Stimulated activated CD4-positive, alpha-beta T cell treated with anti-CD3 and anti-CD28 coated beads, Interleukin-1b, Interleukin-23, amount 100 ng/mL, for 1 hour (primary cell): ENCODE measurements around the gene RFPL3.
"Not testable (repeated sequence)": the region's sequence is repeated elsewhere in the genome, so short reads cannot be mapped to it uniquely, and the experiment has no call there.

Source experiments
- DNase-seq, 2 donors: peaks; one replicate each; pipeline ENCODE4 v3.0.0-alpha.2; 2020; ENCODE audit warnings: low read depth in 2 of 2

Gene RFPL3

DNA sequence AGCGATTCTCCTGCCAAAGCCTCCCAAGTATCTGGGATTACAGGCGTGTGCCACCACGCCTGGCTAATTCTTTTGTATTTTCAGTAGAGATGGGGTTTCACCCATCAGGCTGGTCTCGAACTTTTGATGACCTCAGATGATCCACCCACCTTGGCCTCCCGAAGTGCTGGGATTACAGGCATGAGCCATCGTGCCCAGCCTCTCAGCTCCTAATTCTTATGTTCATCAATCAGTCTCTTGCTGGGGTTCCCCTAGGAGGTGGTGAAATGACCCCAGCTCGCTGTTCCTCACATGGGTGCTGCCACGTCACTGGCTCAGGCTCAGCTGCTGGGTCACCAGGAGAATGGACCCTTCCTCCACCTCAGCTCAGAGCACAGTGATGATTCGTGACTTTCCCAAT is at the start of gene RFPL3:
Gene RFPL3, plus strand, starts transcription at position 301 of the 400 bp plus-strand sequence. CDS start 205 bp downstream, outside the sequence.
- DNase-seq: not testable (repeated sequence)

DNA sequence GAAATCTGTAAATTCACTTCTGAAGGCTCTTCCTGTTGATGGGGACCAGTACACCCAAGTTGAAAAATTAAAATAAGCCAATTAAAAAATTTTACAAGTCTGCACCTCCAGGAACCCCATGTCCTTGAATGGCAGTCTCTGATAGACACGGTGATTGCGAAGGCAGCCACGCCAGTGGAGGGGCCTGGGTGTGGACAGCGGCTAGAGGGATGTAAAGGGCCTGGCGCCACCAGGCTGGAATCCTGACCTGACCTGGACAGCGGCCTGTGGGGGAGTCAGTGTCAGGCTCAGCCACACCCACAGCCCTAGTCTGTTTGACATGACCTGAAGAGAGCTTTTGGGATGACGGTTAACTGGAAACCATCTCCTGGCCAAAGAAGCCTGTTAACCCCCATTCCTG is 49.5 kb upstream of the RFPL3 start:
- DNase-seq: no peak

DNA sequence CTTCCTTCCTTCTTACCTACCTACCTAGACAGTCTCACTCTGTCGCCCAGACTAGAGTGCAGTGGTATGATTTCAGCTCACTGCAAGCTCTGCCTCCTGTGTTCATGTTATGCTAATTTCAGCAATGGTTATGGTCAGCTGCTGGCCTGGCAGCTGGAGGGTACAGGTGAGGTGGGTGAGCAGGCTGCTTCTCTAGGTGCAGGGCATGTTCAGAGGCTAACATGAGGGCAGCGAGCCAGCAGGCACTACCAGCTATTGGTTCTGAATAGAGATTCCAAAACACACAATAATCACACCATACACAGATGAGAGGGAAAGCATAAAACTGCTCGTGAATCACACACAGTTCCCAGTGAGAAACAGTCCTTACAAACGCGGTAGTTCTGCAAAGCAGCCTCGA is 48.7 kb upstream of the RFPL3 start:
- DNase-seq: no peak

DNA sequence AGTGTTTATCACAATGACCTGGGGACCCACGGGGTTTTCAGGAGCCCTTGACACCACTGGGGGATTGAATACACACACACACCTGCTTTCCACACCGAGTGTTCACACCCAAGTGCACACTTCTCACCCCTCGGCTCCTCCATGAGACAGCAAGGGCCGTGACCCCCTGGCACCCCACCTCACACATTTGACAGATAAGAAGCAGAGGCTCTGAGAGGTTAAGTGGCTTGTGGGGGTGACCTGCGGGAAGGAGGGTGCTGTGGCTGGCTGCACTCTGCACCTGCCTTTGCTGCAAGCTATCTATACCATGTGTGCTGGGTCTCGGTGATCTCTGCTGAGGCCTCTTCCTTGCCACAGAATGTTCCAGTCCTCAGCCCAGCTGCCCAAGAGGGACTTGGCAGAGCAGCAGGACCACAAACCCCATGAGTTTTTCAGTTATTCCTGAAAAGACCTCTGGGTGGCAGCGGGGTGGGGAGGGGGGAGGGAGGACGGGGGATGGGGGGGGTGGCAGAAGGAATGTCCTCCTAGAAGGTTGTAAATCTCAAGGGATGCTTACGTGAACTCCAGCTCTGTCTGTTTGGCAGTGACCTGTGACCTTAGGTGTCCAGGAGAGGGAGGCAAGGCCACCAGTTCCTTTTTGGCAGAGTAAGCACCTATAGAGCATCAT is 47.9 kb upstream of the RFPL3 start:
- no peak for DNase-seq

DNA sequence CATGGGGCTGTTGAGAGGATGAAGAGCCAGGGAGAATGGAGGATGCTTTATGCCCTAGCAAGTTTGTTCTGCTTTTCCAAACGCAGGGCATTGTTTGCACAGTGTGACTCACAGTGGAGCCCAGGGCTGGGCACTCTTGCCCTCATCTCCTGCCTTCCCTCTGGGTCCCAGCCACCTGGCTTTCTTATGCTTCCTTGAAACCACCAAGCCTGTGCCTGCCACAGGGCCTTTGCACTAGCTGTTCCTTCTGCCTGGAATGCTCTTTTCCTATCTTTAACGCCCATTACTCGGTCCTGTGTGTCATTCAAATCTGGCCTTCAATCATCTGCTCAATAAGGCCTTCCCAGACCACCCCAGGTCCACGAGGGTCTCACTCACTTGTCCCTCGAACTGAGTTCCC is 46.9 kb upstream of the RFPL3 start:
- DNase-seq: no peak

DNA sequence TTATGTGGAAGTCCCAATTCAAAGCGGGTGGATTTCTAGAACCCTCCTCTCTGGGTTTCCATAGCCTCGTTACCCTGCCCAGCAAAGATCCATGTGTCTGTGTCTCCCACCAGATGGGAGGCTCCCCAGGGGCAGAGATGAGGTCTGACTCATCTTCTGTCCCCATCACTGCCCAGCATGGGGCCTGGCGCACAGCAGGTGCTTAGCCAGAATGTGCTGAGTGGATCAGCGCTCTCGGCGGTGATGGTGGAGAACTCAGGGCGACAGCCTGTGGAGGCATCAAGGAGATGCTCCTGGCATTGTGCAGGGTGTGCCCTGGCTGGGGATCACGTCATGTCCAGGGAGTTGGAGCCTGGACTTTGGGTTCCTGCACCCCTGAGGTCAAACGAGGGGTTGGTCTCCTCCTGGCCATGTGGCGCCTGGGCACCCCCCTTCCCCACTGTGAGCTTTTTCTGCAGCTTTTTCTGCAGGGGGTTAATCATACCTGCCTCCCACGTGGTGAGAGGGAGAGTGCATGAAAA is 46.1 kb upstream of the RFPL3 start:
- DNase-seq: no peak

DNA sequence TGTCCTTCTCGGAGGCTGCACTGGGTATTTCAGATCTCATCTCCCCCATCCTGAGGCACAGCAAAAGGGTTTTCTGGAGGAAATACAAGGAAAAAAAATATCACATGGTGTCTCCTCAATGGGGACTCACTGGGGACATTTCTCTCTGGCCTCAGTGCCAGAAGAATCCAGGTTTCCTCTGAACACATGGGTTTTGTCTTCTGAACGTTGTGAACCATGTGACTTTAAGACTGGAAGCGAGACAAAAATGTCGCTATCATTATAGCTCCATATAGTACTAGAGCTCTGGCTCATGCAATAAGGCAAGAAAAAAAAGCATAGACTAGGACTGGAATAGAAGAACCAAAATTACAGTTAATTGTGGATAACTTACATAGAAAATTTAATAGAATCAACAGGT is 44.9 kb upstream of the RFPL3 start:
- no peak for DNase-seq

DNA sequence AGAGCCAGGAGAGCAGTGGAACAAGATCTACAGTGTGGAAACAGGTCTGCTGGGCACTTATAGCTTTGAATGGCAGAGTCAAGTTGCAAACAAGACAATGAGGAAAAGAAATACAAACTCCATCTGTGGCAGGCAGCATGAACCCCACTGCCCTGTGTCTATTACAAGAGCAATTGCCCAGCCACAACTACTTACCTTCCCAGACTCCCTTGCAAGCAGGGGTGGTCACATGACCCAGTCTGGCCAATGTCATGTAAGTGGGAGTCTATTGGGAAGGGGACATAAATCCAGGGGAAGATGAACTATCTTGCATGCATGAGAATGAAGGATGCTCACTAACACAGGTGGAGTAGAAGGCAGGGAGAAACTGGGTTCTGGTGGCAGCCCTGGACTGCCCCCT is 44.1 kb upstream of the RFPL3 start:
- no peak for DNase-seq

DNA sequence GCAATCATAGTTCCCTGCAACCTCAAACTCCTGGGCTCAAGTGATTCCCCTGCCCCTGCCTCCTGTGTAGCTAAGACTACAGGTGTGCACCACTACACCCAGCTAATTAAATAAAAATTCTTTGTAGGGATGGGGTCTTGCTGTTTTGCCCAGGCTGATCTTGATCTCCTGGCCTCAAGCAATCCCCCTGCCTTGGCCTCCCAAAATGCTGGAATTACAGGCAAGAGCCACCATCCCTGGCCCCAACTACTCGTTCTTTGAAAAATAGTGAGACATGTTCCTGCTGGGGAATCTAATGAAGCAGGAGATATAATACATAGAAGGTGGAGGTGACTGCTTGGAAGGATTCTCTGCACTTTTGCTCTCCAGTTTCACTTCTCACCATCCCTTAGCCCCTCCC is 40.1 kb upstream of the RFPL3 start:
- no peak for DNase-seq

DNA sequence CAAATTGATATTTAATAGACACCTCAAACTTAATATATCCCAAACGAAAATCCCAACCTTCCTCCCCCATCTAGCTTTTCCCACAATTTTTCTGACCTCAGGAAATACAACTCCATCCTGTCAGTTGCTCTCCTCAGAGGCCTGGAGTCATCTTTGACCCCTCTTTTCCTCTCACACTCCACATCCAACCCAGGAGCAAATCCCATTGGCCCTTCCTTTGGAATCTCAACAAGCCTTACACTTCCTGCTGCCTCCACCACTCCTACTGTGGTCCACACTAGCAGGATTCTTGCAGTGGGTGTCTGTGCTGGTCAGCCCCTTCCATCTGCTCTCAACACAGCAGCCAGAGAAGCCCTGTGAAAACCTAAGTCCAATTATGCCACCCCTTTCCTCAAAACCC is 39.3 kb upstream of the RFPL3 start:
- DNase-seq: no peak

DNA sequence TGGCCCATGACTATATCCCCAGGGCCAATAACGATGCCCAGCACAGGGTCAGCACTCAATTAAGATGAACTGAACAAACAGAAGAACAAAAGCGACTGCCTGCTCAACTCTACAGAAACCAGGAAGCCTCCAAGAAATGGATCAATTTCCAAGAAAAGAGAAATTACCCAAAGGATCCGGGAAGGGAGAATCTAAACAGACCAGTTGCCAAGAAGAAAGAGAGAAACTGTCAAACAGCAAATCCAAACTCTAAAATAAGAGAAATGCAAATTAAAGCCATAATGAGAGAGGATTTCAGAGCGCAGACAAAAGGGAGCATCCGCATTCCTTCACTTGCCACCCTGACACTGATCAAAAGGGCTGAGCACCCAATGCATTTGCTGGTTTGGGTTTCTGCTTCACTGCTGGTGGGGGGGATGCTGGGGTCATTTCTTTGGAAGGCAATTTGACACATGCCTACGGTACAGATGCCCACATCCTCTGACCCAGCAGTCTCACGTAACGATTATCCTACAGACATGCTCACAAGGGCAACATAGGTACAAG is 37.7 kb upstream of the RFPL3 start:
- no peak for DNase-seq

DNA sequence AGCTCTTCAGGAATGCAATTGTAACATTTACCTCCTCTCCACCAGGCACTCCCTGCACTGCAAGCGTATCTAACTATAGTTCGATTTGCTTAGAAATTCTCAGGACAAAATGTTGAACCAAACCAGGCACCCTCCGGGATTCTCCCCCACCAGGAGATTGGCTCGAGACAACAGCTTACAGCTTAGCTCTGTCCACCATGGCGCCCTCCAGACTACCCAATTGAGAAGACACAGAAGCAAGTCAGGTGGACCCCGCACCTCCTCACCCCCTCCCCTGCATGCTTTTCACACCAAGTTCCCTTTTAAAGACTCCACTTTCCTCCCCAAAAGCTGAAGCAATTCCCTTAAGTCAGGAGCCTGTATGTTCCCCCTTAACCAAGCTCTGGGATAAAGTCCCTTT is 34.7 kb upstream of the RFPL3 start:
- DNase-seq: no peak

DNA sequence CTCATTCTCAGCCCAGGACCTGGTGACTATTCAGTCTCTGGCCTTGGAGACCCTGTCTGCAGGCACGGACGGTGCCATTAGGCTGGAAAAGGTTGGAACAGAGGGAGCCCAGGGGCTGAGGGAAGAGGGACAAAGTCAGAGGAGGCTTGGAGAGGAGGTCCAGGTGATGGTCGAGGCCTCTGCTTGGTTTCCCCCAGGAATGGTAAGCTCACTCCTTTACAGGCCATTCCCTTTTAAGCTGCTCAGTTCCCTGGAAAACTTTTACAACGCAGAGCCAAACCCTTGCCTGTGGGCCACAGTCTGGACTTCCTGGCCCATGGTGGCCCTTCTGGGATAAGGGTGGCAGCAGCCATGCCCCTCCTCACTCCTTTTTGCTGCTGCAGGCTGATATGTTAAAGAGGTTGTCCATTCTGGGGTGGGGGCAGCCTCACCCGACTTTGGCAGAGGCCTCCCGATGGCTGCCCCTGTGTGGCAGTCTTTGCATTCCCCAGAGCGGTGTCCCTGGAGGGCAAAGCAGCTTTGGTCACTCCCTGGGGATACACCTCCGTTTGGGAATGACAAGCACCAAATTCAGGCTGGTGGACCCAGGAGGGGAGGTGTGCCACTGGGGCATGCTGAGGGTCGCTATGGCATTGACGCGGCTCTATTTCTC is 34.0 kb upstream of the RFPL3 start:
- no peak for DNase-seq

DNA sequence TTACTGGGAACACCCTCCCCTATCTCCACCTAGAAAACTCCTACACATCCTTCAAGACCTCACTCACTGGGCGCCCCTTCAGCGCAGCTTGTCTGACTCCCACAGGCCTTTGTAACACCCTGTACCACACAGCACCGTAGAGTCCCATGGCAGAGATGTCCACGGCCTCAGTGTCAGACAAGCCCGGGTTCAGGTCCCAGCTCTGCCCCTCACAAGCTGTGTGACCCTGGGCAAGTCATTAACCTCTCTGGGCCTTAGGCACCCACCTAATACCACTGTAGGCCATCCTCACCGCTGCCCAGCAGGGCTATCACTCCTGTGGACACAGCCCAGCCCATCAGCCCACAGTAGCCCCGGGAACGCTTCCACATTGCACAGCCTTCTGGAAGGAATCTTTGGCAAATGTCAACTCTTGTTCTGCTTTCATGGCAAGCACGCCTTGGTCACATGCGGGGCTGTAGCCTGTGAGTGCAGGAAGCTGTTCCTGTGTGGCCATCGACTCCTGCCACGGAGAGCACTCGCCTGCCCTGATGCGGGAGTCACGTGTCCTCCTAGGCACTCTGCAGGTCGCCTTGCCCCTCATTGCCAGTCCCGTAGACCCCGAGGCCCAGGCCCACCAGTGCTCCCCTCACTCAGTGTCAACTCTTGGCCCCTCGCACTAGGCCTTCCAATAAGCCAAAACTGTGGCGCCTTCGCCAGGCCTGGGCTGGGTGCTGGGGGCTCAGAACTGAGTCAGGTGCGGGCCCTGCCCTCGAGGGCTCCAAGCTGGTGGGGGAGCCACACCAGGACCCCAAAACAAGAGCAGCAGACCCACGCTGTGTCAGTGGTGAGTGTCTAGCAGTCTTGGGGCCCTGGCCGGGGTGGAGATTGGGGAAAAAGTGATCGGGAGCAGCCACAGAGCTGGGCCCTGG is 32.9 kb upstream of the RFPL3 start:
- no peak for DNase-seq

DNA sequence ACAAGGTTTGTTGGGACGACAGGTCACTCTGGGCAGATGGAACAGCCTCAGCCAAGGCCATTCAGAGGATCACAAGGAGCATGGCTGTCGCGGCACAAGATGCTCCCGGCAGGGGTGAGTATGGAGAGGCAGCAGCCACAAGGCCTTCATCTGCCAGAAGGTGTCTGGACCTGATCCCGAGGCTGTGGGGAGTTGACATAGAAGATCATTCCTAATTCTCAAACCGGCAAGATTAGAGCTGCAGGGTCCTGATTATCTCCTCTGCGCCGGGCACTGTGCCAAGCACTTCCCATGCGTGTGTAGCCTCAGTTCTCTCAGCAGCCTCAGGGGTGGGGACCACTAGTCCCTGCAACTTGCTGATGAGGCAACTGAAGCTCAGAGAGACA is 32.3 kb upstream of the RFPL3 start:
- no peak for DNase-seq

DNA sequence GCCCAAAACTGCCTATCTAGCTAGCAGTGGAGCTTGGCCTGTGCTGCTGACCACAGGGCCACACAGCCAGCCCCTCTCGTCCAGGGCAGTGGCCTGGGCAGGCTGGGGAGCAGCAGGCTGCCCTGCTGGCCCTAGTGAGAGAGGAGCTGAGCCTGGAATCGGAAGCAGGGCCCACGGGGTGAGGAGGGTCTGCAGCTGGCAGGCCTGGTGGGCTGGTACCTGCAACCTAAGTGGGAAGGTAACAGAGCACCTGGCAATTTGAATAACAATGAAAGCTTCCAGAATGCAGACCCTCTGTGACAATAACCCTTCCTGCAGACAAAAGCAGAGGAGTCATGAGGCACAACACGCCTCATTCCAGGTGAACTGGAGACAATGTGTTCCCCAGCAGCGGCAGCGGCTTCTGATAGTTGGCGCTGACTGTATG is 31.8 kb upstream of the RFPL3 start:
- no peak for DNase-seq

DNA sequence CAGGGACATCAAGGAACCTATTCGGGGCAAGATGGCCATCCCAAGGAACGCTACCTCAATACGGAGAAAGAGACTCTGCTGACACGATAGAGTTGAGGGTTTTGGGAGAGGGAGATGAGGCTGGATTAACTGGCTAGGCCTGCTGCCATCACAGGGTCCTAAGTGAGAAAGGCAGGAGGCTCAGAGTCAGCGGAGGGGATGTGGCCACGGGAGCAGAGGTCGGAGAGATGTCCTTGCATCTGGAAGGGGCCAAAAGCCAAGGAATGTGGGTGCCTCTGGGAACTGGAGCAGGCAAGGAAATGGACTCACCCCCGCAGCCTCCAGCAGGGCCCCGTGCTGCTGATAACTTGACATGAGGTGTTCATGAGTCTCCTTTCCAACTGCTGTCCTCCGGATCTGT is 31.0 kb upstream of the RFPL3 start:
- no peak for DNase-seq

DNA sequence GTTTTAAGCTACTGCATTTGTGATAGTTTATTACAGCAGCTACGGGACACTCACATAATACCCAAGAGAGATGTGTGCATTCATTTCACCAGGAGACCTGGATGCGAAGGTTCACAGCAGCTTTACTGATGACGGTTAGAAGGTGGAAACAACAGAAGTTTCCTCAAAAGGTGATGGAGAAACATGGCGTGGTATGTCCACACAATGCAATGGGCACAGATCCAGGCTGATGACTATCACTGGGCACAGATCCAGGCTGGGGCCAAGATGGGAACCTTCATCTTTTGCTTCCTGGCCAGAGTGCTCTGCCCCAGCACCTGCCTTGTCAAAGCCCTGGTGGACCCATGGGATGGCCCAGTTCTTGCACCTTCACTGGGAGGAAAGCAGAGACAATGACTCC is 30.6 kb upstream of the RFPL3 start:
- no peak for DNase-seq

DNA sequence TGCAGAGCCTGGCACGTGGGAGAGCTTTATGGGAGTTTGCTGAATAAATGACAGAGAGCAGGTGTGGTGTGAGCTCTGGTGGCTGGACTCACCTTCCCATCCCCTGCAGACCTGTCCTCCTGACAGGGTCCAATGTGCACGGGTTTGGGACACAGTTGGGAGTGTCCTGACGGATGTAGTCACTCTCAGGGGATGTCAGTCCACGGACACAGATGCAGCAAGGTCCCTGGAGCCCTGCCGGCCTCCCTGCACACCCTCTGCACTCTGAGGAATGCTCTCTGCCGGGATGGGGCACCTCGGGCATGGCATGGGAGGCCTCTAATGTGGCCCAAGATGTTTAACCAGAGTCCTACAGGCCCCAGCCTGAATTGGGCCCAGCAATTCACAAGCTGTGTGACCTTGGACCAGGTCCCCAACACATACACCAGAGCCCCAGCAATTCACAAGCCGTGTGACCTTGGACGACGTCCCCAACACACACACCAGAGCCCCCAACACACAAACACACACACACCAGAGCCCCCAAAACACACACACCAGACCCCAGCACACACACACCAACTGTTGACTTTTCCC is 30.0 kb upstream of the RFPL3 start:
- DNase-seq: no peak

DNA sequence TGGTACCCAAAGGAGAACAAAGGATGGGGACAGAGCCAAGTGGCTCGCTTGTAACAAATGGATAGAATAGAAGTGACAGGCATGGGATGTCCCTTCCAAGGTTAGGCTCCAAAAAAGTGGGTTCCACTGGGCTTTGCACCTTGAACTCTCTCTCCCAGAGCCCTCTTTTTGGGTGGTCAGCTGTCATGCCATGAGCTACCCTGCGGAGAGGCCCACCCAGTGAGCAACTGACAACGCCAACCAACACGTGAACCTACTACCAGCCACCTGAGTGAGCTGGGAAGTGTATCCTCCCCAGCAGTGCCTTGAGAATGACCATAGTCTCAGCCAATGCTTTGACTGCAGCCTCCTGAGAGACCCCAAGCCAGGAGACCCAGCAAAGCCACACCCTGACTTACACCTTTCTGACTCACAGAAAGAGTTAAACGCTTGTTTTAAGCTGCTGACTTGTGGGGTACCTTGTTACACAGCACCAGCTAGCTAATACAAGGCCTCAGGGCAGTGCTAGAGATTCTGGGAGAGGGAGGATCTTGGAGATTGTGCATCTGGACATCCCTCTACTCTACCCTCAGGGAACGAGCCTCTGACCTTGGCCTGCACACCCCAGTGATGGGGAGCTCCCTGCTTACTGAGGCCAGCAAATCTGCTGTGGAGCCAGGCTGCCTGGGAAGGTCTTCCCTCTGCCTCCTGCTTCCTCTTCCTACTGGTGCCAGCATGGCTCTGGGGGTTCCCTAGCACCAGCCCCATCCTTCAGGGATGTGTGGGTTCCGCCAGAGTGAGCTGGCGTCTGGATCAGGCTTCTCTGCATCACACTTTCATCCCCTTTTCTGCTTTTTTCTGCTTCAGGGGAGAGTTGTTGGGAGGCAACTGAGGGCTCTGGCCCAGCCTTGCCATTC is 29.1 kb upstream of the RFPL3 start:
- DNase-seq: no peak

DNA sequence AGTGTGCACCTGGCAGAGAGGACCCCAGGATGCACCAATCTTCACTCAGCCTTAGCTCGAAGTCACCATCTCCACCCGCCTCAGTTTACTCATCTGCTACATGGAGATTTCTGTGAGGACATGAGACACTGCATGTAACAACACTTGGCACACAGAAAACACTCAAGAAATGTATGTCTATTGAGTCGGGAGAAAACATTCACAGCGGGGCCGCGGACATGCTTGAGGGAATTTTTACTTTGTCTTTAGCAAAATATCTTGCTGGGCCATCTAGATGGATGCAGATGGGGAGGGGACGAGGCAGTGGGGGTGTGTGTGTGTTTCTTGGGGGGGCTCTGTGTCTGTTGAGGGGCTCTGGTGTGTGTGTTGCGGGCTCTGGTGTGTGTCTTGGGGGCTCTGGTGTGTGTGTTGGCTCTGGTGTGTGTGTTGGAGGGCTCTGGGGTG is 28.4 kb upstream of the RFPL3 start:
- no peak for DNase-seq
